Astrocyte of the cerebellum (primary cell): ENCODE measurements around the gene SMIM26.

Source experiments
- DNase-seq: peaks from one replicate; pipeline ENCODE4 v3.0.0-alpha.2; 2011; ENCODE audit warnings: low read depth
- H3K4me3 ChIP-seq: 2 replicates; pipeline ENCODE4 v1.5.1; 2011; ENCODE audit warnings: mild to moderate bottlenecking, low read depth, low read length, moderate library complexity
- in situ Hi-C: cut with HindIII; loops from 2 replicates; pipeline ENCODE4 v1.10.0; 2017; ENCODE audit warnings: low sequenced_read_pairs
- TF ChIP-seq, protein P1 (sequence below): IDR thresholded peaks from 2 replicates; pipeline ENCODE4 v1.5.1; 2012; ENCODE audit warnings: low read length, low read depth, moderate library complexity, mild to moderate bottlenecking; ENCODE audit errors: missing control alignments

SMIM26 gene

GRCh38 chr20:18529041-18529440 is 38.2 kb upstream of the SMIM26 start:
- no peak overlapping the region for H3K4me3 ChIP-seq
- in situ Hi-C loops: no loop called here
- DNase-seq: no peak
- TF ChIP-seq, protein P1, sequence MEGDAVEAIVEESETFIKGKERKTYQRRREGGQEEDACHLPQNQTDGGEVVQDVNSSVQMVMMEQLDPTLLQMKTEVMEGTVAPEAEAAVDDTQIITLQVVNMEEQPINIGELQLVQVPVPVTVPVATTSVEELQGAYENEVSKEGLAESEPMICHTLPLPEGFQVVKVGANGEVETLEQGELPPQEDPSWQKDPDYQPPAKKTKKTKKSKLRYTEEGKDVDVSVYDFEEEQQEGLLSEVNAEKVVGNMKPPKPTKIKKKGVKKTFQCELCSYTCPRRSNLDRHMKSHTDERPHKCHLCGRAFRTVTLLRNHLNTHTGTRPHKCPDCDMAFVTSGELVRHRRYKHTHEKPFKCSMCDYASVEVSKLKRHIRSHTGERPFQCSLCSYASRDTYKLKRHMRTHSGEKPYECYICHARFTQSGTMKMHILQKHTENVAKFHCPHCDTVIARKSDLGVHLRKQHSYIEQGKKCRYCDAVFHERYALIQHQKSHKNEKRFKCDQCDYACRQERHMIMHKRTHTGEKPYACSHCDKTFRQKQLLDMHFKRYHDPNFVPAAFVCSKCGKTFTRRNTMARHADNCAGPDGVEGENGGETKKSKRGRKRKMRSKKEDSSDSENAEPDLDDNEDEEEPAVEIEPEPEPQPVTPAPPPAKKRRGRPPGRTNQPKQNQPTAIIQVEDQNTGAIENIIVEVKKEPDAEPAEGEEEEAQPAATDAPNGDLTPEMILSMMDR: no peak

GRCh38 chr20:18532626-18533025 is 34.6 kb upstream of the SMIM26 start:
- TF ChIP-seq, protein P1: no peak
- H3K4me3 ChIP-seq: no peak overlapping the region
- no peak for DNase-seq
- in situ Hi-C loops: no loop called here

DNA sequence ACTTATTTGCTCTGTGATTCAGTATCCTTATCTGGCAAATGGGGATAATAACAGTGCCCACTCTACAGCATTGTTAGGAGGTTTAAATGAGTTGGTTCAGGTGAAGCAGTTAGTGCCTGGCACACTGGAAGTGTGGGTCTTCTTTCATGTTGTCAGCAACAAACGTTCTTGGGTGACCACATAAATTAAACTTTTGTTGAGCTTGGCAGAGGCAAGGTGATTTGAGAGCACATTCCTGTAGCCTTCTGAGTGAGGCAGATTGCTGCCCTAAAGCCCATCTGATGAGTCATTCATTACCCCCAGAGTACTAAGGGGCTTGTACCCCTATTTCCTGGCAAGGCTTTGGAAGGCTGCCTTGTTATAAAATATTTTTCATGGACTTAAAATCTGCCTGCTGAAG is 33.7 kb upstream of the SMIM26 start:
- in situ Hi-C loops: no loop called here
- TF ChIP-seq, protein P1: no peak
- no peak overlapping the region for H3K4me3 ChIP-seq
- peak; percentile 20 for DNase-seq

- TF ChIP-seq, protein P1: no peak
- no peak overlapping the region for H3K4me3 ChIP-seq
- in situ Hi-C loops: no loop called here
- DNase-seq: no peak
These were observed 33.1 kb upstream of the SMIM26 start for GRCh38 chr20:18533978-18534644.

- in situ Hi-C loops: no loop called here
- TF ChIP-seq, protein P1: no peak
- DNase-seq: no peak
- no peak overlapping the region for H3K4me3 ChIP-seq
These were observed 29.6 kb upstream of the SMIM26 start for GRCh38 chr20:18537651-18538050.

DNA sequence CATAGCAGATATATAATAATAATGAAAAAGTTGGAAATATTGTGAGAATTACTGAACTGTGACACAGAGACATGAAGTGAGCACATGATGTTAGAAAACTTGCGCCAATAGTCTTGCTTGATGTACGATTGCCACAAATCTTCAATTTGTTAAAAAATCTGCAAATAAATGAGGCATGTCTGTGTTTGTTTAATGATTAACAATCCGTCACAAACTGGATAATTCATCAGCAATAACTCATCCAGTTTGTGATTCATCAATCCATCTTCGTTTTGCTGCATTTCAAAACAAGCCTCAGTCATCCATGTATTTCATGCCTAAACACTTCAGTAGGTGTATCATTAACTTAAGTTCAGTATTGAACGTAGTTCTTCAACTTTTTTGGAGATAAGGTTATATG is 25.5 kb upstream of the SMIM26 start:
- no peak overlapping the region for H3K4me3 ChIP-seq
- no peak for DNase-seq
- TF ChIP-seq, protein P1: no peak
- in situ Hi-C loops: no loop called here
